A673 (cell line): ENCODE data around the gene KCTD2. TPM values are rescaled to one million over a fixed set of nuclear protein-coding genes. Genes with fewer than 3 reads are reported as not detected.

ENCODE experiments used
- Bru-seq: library from RNA; stranded (reverse); fragments of 400-500 nt; gene quantifications from one replicate; lab custom pipeline; 2021; lab: Mats Ljungman, UMichigan
- BruChase-seq, 2 experiments: library from RNA; stranded (reverse); fragments of 400-500 nt; gene quantifications; one replicate each; lab custom pipeline; 2021; lab: Mats Ljungman, UMichigan
- BruUV-seq: library from RNA; stranded (reverse); fragments of 400-500 nt; replicated peaks from 2 replicates; lab custom pipeline; 2021; lab: Mats Ljungman, UMichigan
- CTCF ChIA-PET: fragments of 300-600 bp; sonication (Branson Sonifier 250); formaldehyde crosslinking; loops from one replicate; lab custom pipeline; 2022; ENCODE audit warnings: antibody characterized with exemption; lab: Charles Lee
- POLR2A ChIA-PET: fragments of 300-600 bp; sonication (Branson Sonifier 250); formaldehyde crosslinking; loops from one replicate; lab custom pipeline; 2022; ENCODE audit warnings: antibody characterized with exemption; ENCODE audit not compliant: low non-redundant PET; lab: Charles Lee
- DNase-seq: peaks from one replicate; pipeline ENCODE4 v3.0.0-alpha.2; 2015; ENCODE audit warnings: low spot score
- H3K27ac ChIP-seq: fragments of 200-600 bp; sonication (generic); 2 replicates; pipeline ENCODE4 v1.5.1; 2016; ENCODE audit warnings: mixed run types, low read depth, mild to moderate bottlenecking, mixed read lengths, antibody characterized with exemption, low read length; ENCODE audit not compliant: poor library complexity, severe bottlenecking
- H3K27me3 ChIP-seq: fragments of 200-600 bp; sonication (generic); replicated peaks from 2 replicates; pipeline ENCODE4 v1.6.1; 2017; ENCODE audit warnings: mixed run types, low read depth, mild to moderate bottlenecking, mixed read lengths, antibody characterized with exemption, low read length; ENCODE audit not compliant: insufficient read depth, poor library complexity
- H3K36me3 ChIP-seq: fragments of 200-600 bp; sonication (generic); 2 replicates; pipeline ENCODE4 v1.6.1; 2016; ENCODE audit warnings: mixed run types, mild to moderate bottlenecking, mixed read lengths, antibody characterized with exemption, low read length; ENCODE audit not compliant: insufficient read depth, poor library complexity, severe bottlenecking
- H3K4me1 ChIP-seq: fragments of 200-600 bp; sonication (generic); 2 replicates; pipeline ENCODE4 v1.6.1; 2017; ENCODE audit warnings: mixed run types, mild to moderate bottlenecking, mixed read lengths, antibody characterized with exemption, low read length; ENCODE audit not compliant: insufficient read depth, poor library complexity, severe bottlenecking
- H3K4me3 ChIP-seq: fragments of 200-600 bp; sonication (generic); 2 replicates; pipeline ENCODE4 v1.5.1; 2016; ENCODE audit warnings: low read depth, mixed run types, mild to moderate bottlenecking, mixed read lengths, low read length; ENCODE audit not compliant: poor library complexity, severe bottlenecking
- H3K9me3 ChIP-seq: fragments of 200-600 bp; sonication (generic); 2 replicates; pipeline ENCODE4 v1.6.1; 2016; ENCODE audit warnings: mixed run types, low read depth, mild to moderate bottlenecking, mixed read lengths, antibody characterized with exemption, low read length; ENCODE audit not compliant: poor library complexity, severe bottlenecking
- CTCF ChIP-seq: fragments of 300-800, 200-600 bp; sonication (generic); conservative IDR thresholded peaks from 2 replicates; pipeline ENCODE4 v1.5.1; 2017; ENCODE audit warnings: low read depth, mild to moderate bottlenecking, antibody characterized with exemption, low read length, moderate library complexity, mixed read lengths
- EZH2 ChIP-seq: fragments of 200-600 bp; sonication (generic); IDR thresholded peaks from 2 replicates; pipeline ENCODE4 v1.6.1; 2017; ENCODE audit warnings: borderline replicate concordance, low read depth, mild to moderate bottlenecking, mixed read lengths, antibody characterized with exemption, low read length; ENCODE audit not compliant: poor library complexity, severe bottlenecking
- intact Hi-C: fragments of 100-400 bp; cut with micrococcal nuclease; formaldehyde crosslinking; loops from one replicate; pipeline ENCODE4 v1.10.0; 2022; ENCODE audit not compliant: unreplicated experiment
- long read RNA-seq: library from polyadenylated mRNA; stranded (forward); transcript quantifications from one replicate; pipeline ENCODE4 v2.0.0, GENCODE V29; 2022
- total RNA-seq: library from RNA; stranded (reverse); gene quantifications from 2 replicates; pipeline ENCODE4 v1.2.3, GENCODE V29; 2021

KCTD2 gene
- 25.6 and 25.7 TPM in 2 replicates for total RNA-seq
- Bru-seq, nascent RNA: percentile 59 among the genes with signal in this experiment
- BruChase-seq, experiment 1, labeled RNA remaining after a 2-hour chase: percentile 68 among the genes with signal in this experiment
- percentile 63 among the genes with signal in this experiment for BruChase-seq, experiment 2, labeled RNA remaining after a 6-hour chase
- long read RNA-seq, transcript KCTD2-201 (6 exons, 3,635 nt): major isoform, 27 of 36 reads
- long read RNA-seq, partial matches to known transcripts: 2 of 36 reads
- long read RNA-seq, other reads (novel, unspliced or antisense): 7 of 36 reads

GRCh38 chr17:75046407-75047289, at the start of gene KCTD2, which contains the start of gene ATP5PD:
KCTD2 (plus strand) TSS chr17:75047225; CDS start chr17:75047251, 26 bp downstream.
ATP5PD (minus strand) TSS chr17:75046969; CDS start chr17:75042650, 4,319 bp downstream.
- intact Hi-C loops: no loop called here
- no TSS peak for BruUV-seq
- TF ChIP-seq CTCF (no peak), EZH2 (no peak)
- DNase-seq: peak; percentile 98
- Histone ChIP-seq H3K27me3 (no peaks in the 10 kb centered on the region), H3K4me1 (peaks cover 9% of the 10 kb centered on the region), H3K9me3 (no peaks in the 10 kb centered on the region), H3K27ac (peak within 1 kb of the TSS; percentile 84), H3K4me3 (peak within 1 kb of the TSS; percentile 90), H3K36me3 (peaks cover 20% of the 10 kb centered on the region)
- POLR2A ChIA-PET: no interaction called here
- CTCF ChIA-PET: no interaction called here

- no peaks in the 10 kb centered on the region for H3K36me3 ChIP-seq
- intact Hi-C loops: no loop called here
- H3K4me1 ChIP-seq: no peaks in the 10 kb centered on the region
- no peak overlapping the region for H3K27ac ChIP-seq
- ChIA-PET POLR2A (no interaction called here), CTCF (interaction anchor here (0.6 kb wide), 2 partner anchors 14 to 37 kb away, joined by 5 to 6 read pairs; no protein-coding TSS in a partner anchor)
- no peak for TF ChIP-seq CTCF
- no peak for TF ChIP-seq EZH2
- no peaks in the 10 kb centered on the region for H3K27me3 ChIP-seq
- H3K4me3 ChIP-seq: no peak overlapping the region
- DNase-seq: no peak
- no TSS peak for BruUV-seq
- no peaks in the 10 kb centered on the region for H3K9me3 ChIP-seq
These were observed 48.2 kb upstream of the KCTD2 start for GRCh38 chr17:74998783-74999182.

GRCh38 chr17:74999523-74999922, 47.5 kb upstream of the KCTD2 start:
- Histone ChIP-seq H3K4me3 (no peak overlapping the region), H3K9me3 (no peaks in the 10 kb centered on the region), H3K36me3 (no peaks in the 10 kb centered on the region), H3K27ac (no peak overlapping the region), H3K27me3 (no peaks in the 10 kb centered on the region), H3K4me1 (no peaks in the 10 kb centered on the region)
- ChIA-PET POLR2A (interaction anchor here (0.6 kb wide), 1 partner anchor 126 kb away, joined by 5 read pairs; no protein-coding TSS in a partner anchor), CTCF (interaction anchor here (0.6 kb wide), 1 partner anchor 130 kb away, joined by 3 read pairs; no protein-coding TSS in a partner anchor)
- intact Hi-C loops: no loop called here
- no TSS peak for BruUV-seq
- TF ChIP-seq CTCF: no peak
- no peak for TF ChIP-seq EZH2
- DNase-seq: no peak
